Measurements from ENCODE around the gene ALKBH2.

DNA sequence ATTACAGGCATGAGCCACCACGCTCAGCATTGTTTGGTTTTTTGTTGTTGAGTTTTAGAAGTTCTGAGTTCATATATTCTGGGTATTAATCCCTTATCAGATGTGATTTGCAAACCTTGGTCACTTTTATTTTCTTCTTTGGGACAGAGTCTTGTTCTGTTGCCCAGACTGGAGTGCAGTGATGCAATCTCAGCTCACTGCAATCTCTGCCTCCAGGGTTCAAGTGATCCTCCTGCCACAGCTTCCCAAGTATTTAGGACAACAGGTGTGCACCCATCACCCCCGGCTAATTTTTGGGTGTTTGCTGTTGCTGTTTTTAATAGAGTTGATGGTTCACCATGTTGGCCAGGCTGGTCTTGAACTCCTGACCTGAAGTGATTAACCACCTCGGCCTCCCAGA, 29.1 kb downstream of the ALKBH2 start:
- no peak for TF ChIP-seq SP1 (IDR thresholded peaks at IDR 0.05)
- no peak for TF ChIP-seq FOXA1 (IDR thresholded peaks at IDR 0.05)
- no peak for TF ChIP-seq TARDBP (IDR thresholded peaks at IDR 0.05)
- TF ChIP-seq HDGF (IDR thresholded peaks at IDR 0.05; ENCODE audit: borderline replicate concordance), result no peak
- TF ChIP-seq FOXM1 (IDR thresholded peaks at IDR 0.05; ENCODE audit: borderline replicate concordance), result no peak
- no peak for TF ChIP-seq ZNF384 (IDR thresholded peaks at IDR 0.05)
- TF ChIP-seq FOXK2 (IDR thresholded peaks at IDR 0.05), result no peak
- TF ChIP-seq ARNT (IDR thresholded peaks at IDR 0.05), result no peak
- TF ChIP-seq CTBP1 (IDR thresholded peaks at IDR 0.05; ENCODE audit: borderline replicate concordance), result no peak
- TF ChIP-seq LEF1 (IDR thresholded peaks at IDR 0.05; ENCODE audit: borderline replicate concordance), result no peak
- no peak for TF ChIP-seq BHLHE40 (IDR thresholded peaks at IDR 0.05; ENCODE audit: borderline replicate concordance)
- TF ChIP-seq L3MBTL2 (conservative IDR thresholded peaks at IDR 0.05), result no peak
- no peak for TF ChIP-seq SUZ12 (IDR thresholded peaks at IDR 0.05)
- no peak for TF ChIP-seq ELF4 (IDR thresholded peaks at IDR 0.05)

Data from HEK293T (cell line).